Peyer's patch (tissue), 4 donors: ENCODE measurements around the gene PA2G4. TPM values are rescaled to one million over a fixed set of nuclear protein-coding genes. Genes with fewer than 3 reads are reported as not detected.

ENCODE experiments used
- DNase-seq, 3 donors: peaks; one replicate each; pipeline ENCODE4 v3.0.0-alpha.2; 2017 to 2019
- H3K27ac ChIP-seq, 4 donors: fragments of 200-600 bp; sonication (generic); one replicate each; pipeline ENCODE4 v1.5.1; 2016 to 2019
- H3K27me3 ChIP-seq, 2 donors: fragments of 200-600 bp; sonication (generic); one replicate each; pipeline ENCODE4 v1.5.1; 2019
- H3K36me3 ChIP-seq, 3 donors: fragments of 200-600 bp; sonication (generic); one replicate each; pipeline ENCODE4 v1.5.1; 2016 to 2019
- H3K4me1 ChIP-seq, 4 donors: fragments of 200-600 bp; sonication (generic); one replicate each; pipeline ENCODE4 v1.5.1; 2016 to 2019
- H3K4me3 ChIP-seq, 4 donors: fragments of 200-600 bp; sonication (generic); 1 replicate in 3 of 4; 2 replicates in 1 of 4; pipeline ENCODE4 v1.5.1; 2016 to 2019; ENCODE audit warnings: mild to moderate bottlenecking in 1 of 4
- H3K9me3 ChIP-seq, 4 donors: fragments of 200-600 bp; sonication (generic); one replicate each; pipeline ENCODE4 v1.5.1; 2016 to 2019; ENCODE audit warnings: mild to moderate bottlenecking in 1 of 4
- CTCF ChIP-seq, 6 experiments: fragments of 450-650 bp in 4 of 6; fragments of 200-600 bp in 2 of 6; sonication (generic) in 1 of 6; IDR thresholded peaks; one replicate each; pipeline ENCODE4 v1.5.1; 2017 to 2019; ENCODE audit warnings: antibody characterized with exemption in 6 of 6, mild to moderate bottlenecking in 3 of 6, moderate library complexity in 1 of 6
- POLR2A ChIP-seq, 2 donors: fragments of 450-650 bp; IDR thresholded peaks; one replicate each; pipeline ENCODE4 v1.5.1; 2017; ENCODE audit warnings: antibody characterized with exemption in 2 of 2, mild to moderate bottlenecking in 2 of 2, moderate library complexity in 2 of 2
- total RNA-seq, 4 donors: library from RNA; depleted of rRNA; stranded (reverse); fragments of >200 nt; gene quantifications; one replicate each; pipeline ENCODE4 v1.1.0, GENCODE V29; 2016

Gene PA2G4
- total RNA-seq, 4 donors from 2014 or later = 34.3 to 221 (median 48.7) TPM

GRCh38 chr12:56117778-56118687 lies 13.7 kb downstream of the PA2G4 start, which contains the start of gene ZC3H10:
ZC3H10 (plus strand) TSS chr12:56118266; CDS start chr12:56120563, 2,297 bp downstream.
- peak; percentile 96 to 99 (median 96) for DNase-seq
- peaks cover 3 to 18% (median 4%) of the 10 kb centered on the region in 4 donors for H3K4me1 ChIP-seq
- H3K36me3 ChIP-seq = peaks cover 0 to 25% (median 0%) of the 10 kb centered on the region in 3 donors
- no peaks in the 10 kb centered on the region for H3K9me3 ChIP-seq
- no peaks in the 10 kb centered on the region for H3K27me3 ChIP-seq
- peak within 1 kb of the TSS; percentile 95 to 96 (median 96) for H3K27ac ChIP-seq
- TF ChIP-seq POLR2A (IDR thresholded peaks at IDR 0.05) = peak; percentile 77 to 91
- peak; percentile 27 to 74 (median 63) for TF ChIP-seq CTCF (IDR thresholded peaks at IDR 0.05)
- peak within 1 kb of the TSS; percentile 69 to 75 (median 74) for H3K4me3 ChIP-seq

- no peak for TF ChIP-seq POLR2A (IDR thresholded peaks at IDR 0.05)
- TF ChIP-seq CTCF (IDR thresholded peaks at IDR 0.05) = no peak
- no peak for DNase-seq
These were observed 14.5 kb downstream of the PA2G4 start for GRCh38 chr12:56118688-56119357.

DNA sequence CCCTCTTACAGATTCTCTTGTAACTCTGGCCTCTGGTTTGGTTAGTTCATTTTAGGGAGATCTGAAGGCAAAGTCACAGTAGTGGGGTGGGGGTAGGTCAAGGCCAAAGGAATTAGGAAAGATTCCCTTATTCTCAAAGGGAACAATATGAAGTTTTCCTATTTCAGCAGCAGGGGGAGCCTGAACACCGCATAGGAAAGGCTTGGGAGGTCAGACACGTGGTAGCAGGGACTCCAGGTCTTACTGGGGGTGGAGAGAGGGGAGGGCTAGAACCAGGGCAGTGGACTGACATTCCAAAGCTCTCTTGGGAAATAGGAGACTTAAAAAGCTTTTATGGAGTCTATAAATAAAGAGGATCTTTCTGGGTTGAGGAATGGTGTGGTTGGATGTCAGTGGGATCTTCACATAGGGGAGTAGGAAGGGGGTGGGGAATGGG lies 15.0 kb downstream of the PA2G4 start:
- Histone ChIP-seq H3K36me3 (peaks cover 0 to 19% (median 0%) of the 10 kb centered on the region in 3 donors), H3K9me3 (no peaks in the 10 kb centered on the region), H3K4me1 (peaks cover 3 to 18% (median 4%) of the 10 kb centered on the region in 4 donors), H3K27me3 (no peaks in the 10 kb centered on the region), H3K27ac (peak overlapping the region; percentile 95 to 96 (median 96)), H3K4me3 (peak overlapping the region in 2 of 4 donors; percentile 69 to 73)
- peak in 2 of 3 donors; percentile 49 to 84 for DNase-seq
- TF ChIP-seq POLR2A (IDR thresholded peaks at IDR 0.05) (no peak), CTCF (IDR thresholded peaks at IDR 0.05) (peak; percentile 66 to 93 (median 90))

More at GRCh38 chr12:56118688-56119357, 14.5 kb downstream of the PA2G4 start:
- Histone ChIP-seq H3K4me3 (peak overlapping the region; percentile 69 to 75 (median 72)), H3K36me3 (peaks cover 0 to 19% (median 0%) of the 10 kb centered on the region in 3 donors), H3K27me3 (no peaks in the 10 kb centered on the region), H3K4me1 (peaks cover 3 to 18% (median 4%) of the 10 kb centered on the region in 4 donors), H3K9me3 (no peaks in the 10 kb centered on the region), H3K27ac (peak overlapping the region; percentile 95 to 96 (median 96))

- H3K27me3 ChIP-seq = no peaks in the 10 kb centered on the region
- H3K27ac ChIP-seq = peak overlapping the region in 2 of 4 donors; percentile 95 to 96
- H3K4me1 ChIP-seq = peaks cover 3 to 19% (median 4%) of the 10 kb centered on the region in 4 donors
- DNase-seq = no peak
- no peak for TF ChIP-seq CTCF (IDR thresholded peaks at IDR 0.05)
- no peak for TF ChIP-seq POLR2A (IDR thresholded peaks at IDR 0.05)
- peaks cover 0 to 19% (median 0%) of the 10 kb centered on the region in 3 donors for H3K36me3 ChIP-seq
- no peaks in the 10 kb centered on the region for H3K9me3 ChIP-seq
- no peak overlapping the region for H3K4me3 ChIP-seq
These were observed 15.9 kb downstream of the PA2G4 start for GRCh38 chr12:56120158-56120846.
